ENCODE results near the gene GMPPA. TPM values are rescaled to one million over a fixed set of nuclear protein-coding genes. Genes with fewer than 3 reads are reported as not detected.
A peak's percentile ranks its signal among the peaks of the same experiment; 100 is the strongest.

The GMPPA gene
- total and polyA plus RNA-seq, 2 experiments from 2014 or later: 67.8 to 76.5 TPM

GRCh38 chr2:219485201-219485580 lies 13.5 kb upstream of the GMPPA start:
- Histone ChIP-seq H4K20me1 (ENCODE audit: insufficient read depth, poor library complexity, severe bottlenecking) (no peaks in the 10 kb centered on the region), H3K4me2 (peak overlapping the region; percentile 96), H3K79me2 (no peaks in the 10 kb centered on the region), H3K9me3 (ENCODE audit: low read depth) (no peaks in the 10 kb centered on the region), H3K4me1 (ENCODE audit: insufficient read depth) (peaks cover 11% of the 10 kb centered on the region), H3K27ac (no peak overlapping the region), H3K4me3 (no peak overlapping the region), H3K27me3 (peaks cover 44% of the 10 kb centered on the region), H3K36me3 (replicated peaks; ENCODE audit: insufficient read depth, low read depth) (no peaks in the 10 kb centered on the region), H2AFZ (no peak overlapping the region), H3K9me2 (replicated peaks; ENCODE audit: insufficient read depth) (no peaks in the 10 kb centered on the region)
- DNase-seq (ENCODE audit: low spot score): no peak
- 58% methylated on average over 4 of the region's 12 CpGs for WGBS (ENCODE audit: low lambda C conversion rate, missing lambda C conversion rate)
- TF ChIP-seq EZH2 (IDR thresholded peaks at IDR 0.05; ENCODE audit: borderline replicate concordance): no peak
- TF ChIP-seq CTCF (IDR thresholded peaks at IDR 0.05; ENCODE audit: poor library complexity): no peak
- TF ChIP-seq EZH2phosphoT487 (IDR thresholded peaks at IDR 0.05; ENCODE audit: low read depth, severe bottlenecking, unreplicated experiment): no peak

- Histone ChIP-seq H4K20me1 (ENCODE audit: insufficient read depth, poor library complexity, severe bottlenecking) (no peaks in the 10 kb centered on the region), H3K27me3 (peaks cover 44% of the 10 kb centered on the region), H3K79me2 (no peaks in the 10 kb centered on the region), H3K36me3 (replicated peaks; ENCODE audit: insufficient read depth, low read depth) (no peaks in the 10 kb centered on the region), H3K4me2 (no peak overlapping the region), H2AFZ (no peak overlapping the region), H3K9me3 (ENCODE audit: low read depth) (no peaks in the 10 kb centered on the region), H3K4me3 (no peak overlapping the region), H3K27ac (no peak overlapping the region), H3K9me2 (replicated peaks; ENCODE audit: insufficient read depth) (no peaks in the 10 kb centered on the region), H3K4me1 (ENCODE audit: insufficient read depth) (peaks cover 11% of the 10 kb centered on the region)
- no peak for DNase-seq (ENCODE audit: low spot score)
- 38% methylated on average over 8 of the region's 8 CpGs for WGBS (ENCODE audit: low lambda C conversion rate, missing lambda C conversion rate)
- TF ChIP-seq EZH2 (IDR thresholded peaks at IDR 0.05; ENCODE audit: borderline replicate concordance) (no peak), CTCF (IDR thresholded peaks at IDR 0.05; ENCODE audit: poor library complexity) (no peak), EZH2phosphoT487 (IDR thresholded peaks at IDR 0.05; ENCODE audit: low read depth, severe bottlenecking, unreplicated experiment) (no peak)
Observed at GRCh38 chr2:219486380-219486959, 12.2 kb upstream of the GMPPA start.

- no peak for TF ChIP-seq CTCF (IDR thresholded peaks at IDR 0.05; ENCODE audit: poor library complexity)
- TF ChIP-seq EZH2phosphoT487 (IDR thresholded peaks at IDR 0.05; ENCODE audit: low read depth, severe bottlenecking, unreplicated experiment): no peak
- no peak for TF ChIP-seq EZH2 (IDR thresholded peaks at IDR 0.05; ENCODE audit: borderline replicate concordance)
- Histone ChIP-seq H3K27ac (no peak overlapping the region), H4K20me1 (ENCODE audit: insufficient read depth, poor library complexity, severe bottlenecking) (no peaks in the 10 kb centered on the region), H3K9me2 (replicated peaks; ENCODE audit: insufficient read depth) (no peaks in the 10 kb centered on the region), H3K36me3 (replicated peaks; ENCODE audit: insufficient read depth, low read depth) (no peaks in the 10 kb centered on the region), H3K4me3 (no peak overlapping the region), H3K4me2 (no peak overlapping the region), H2AFZ (no peak overlapping the region), H3K27me3 (peaks cover 51% of the 10 kb centered on the region), H3K9me3 (ENCODE audit: low read depth) (no peaks in the 10 kb centered on the region), H3K79me2 (no peaks in the 10 kb centered on the region), H3K4me1 (ENCODE audit: insufficient read depth) (peaks cover 11% of the 10 kb centered on the region)
- WGBS (ENCODE audit: low lambda C conversion rate, missing lambda C conversion rate): 94% methylated on average over 15 of the region's 17 CpGs
- no peak for DNase-seq (ENCODE audit: low spot score)
Observed at GRCh38 chr2:219488149-219488843, 10.4 kb upstream of the GMPPA start.
